Skeletal muscle cell (primary cell): ENCODE results near the gene CYTH2.
A peak's percentile ranks its signal among the peaks of the same experiment; 100 is the strongest.

Source experiments
- DNase-seq: peaks from one replicate; pipeline ENCODE4 v3.0.0-alpha.2; 2010; ENCODE audit warnings: low read depth
- H3K4me3 ChIP-seq: 2 replicates; pipeline ENCODE4 v1.5.1; 2011; ENCODE audit warnings: low read depth, mild to moderate bottlenecking, control low read depth, low read length, moderate library complexity

CYTH2 gene

GRCh38 chr19:48469289-48469881 lies at the start of gene CYTH2:
Gene CYTH2, plus strand, starts transcription at chr19:48469369. Its CDS starts 139 bp downstream, at chr19:48469508.
- DNase-seq, result no peak

GRCh38 chr19:48421548-48421947 lies 47.6 kb upstream of the CYTH2 start:
- H3K4me3 ChIP-seq, result no peak overlapping the region
- DNase-seq, result no peak

More at GRCh38 chr19:48469289-48469881, at the start of gene CYTH2:
- H3K4me3 ChIP-seq, result peak within 1 kb of the TSS; percentile 82

GRCh38 chr19:48424694-48425219 lies 44.4 kb upstream of the CYTH2 start:
- DNase-seq, result no peak
- no peak overlapping the region for H3K4me3 ChIP-seq

GRCh38 chr19:48428670-48429069 lies 40.5 kb upstream of the CYTH2 start:
- H3K4me3 ChIP-seq, result no peak overlapping the region
- no peak for DNase-seq

GRCh38 chr19:48433337-48433736 lies 35.8 kb upstream of the CYTH2 start:
- H3K4me3 ChIP-seq, result no peak overlapping the region
- no peak for DNase-seq

- DNase-seq, result no peak
- H3K4me3 ChIP-seq, result no peak overlapping the region
These were observed 32.6 kb upstream of the CYTH2 start for GRCh38 chr19:48436586-48436985.

GRCh38 chr19:48441360-48442050 lies 27.7 kb upstream of the CYTH2 start:
- no peak for DNase-seq
- no peak overlapping the region for H3K4me3 ChIP-seq

GRCh38 chr19:48442116-48443035 lies 26.8 kb upstream of the CYTH2 start:
- no peak overlapping the region for H3K4me3 ChIP-seq
- no peak for DNase-seq

GRCh38 chr19:48443256-48443655 lies 25.9 kb upstream of the CYTH2 start:
- DNase-seq, result no peak
- no peak overlapping the region for H3K4me3 ChIP-seq

GRCh38 chr19:48443731-48444128 lies 25.4 kb upstream of the CYTH2 start:
- no peak overlapping the region for H3K4me3 ChIP-seq
- no peak for DNase-seq

GRCh38 chr19:48444129-48444935 lies 24.8 kb upstream of the CYTH2 start:
- no peak for DNase-seq
- peak overlapping the region; percentile 89 for H3K4me3 ChIP-seq

- no peak for DNase-seq
- H3K4me3 ChIP-seq, result peak overlapping the region; percentile 89
These were observed 24.3 kb upstream of the CYTH2 start for GRCh38 chr19:48444936-48445200.

GRCh38 chr19:48445256-48445605 lies 23.9 kb upstream of the CYTH2 start:
- H3K4me3 ChIP-seq, result peak overlapping the region; percentile 89
- peak; percentile 85 for DNase-seq

GRCh38 chr19:48445606-48446481 lies 23.3 kb upstream of the CYTH2 start, which contains the start of gene GRWD1:
Gene GRWD1, plus strand, starts transcription at chr19:48445983. Its CDS starts 23 bp downstream, at chr19:48446006.
- peak within 1 kb of the TSS; percentile 89 for H3K4me3 ChIP-seq
- DNase-seq, result peak; percentile 73

- no peak for DNase-seq
- H3K4me3 ChIP-seq, result peak overlapping the region; percentile 89
These were observed 22.6 kb upstream of the CYTH2 start for GRCh38 chr19:48446579-48446978.

- no peak for DNase-seq
- H3K4me3 ChIP-seq, result no peak overlapping the region
These were observed 20.6 kb upstream of the CYTH2 start for GRCh38 chr19:48448563-48448962.

- no peak overlapping the region for H3K4me3 ChIP-seq
- DNase-seq, result no peak
These were observed 18.7 kb upstream of the CYTH2 start for GRCh38 chr19:48450441-48450840.

- H3K4me3 ChIP-seq, result no peak overlapping the region
- DNase-seq, result no peak
These were observed 18.3 kb upstream of the CYTH2 start for GRCh38 chr19:48450863-48451262.
